Fibroblast of the aortic adventitia (primary cell): ENCODE measurements around the gene ABHD2. TPM values are rescaled to one million over a fixed set of nuclear protein-coding genes. Genes with fewer than 3 reads are reported as not detected.

Experiments
- DNase-seq: peaks from one replicate; pipeline ENCODE4 v3.0.0-alpha.2; 2010; ENCODE audit warnings: low read depth
- H3K4me3 ChIP-seq: 2 replicates; pipeline ENCODE4 v1.5.1; 2011; ENCODE audit warnings: low read depth, mild to moderate bottlenecking, control low read depth, low read length, moderate library complexity
- CTCF ChIP-seq: IDR thresholded peaks from 2 replicates; pipeline ENCODE4 v1.5.1; 2011; ENCODE audit warnings: mild to moderate bottlenecking, low read length, control low read depth, inconsistent platforms; ENCODE audit not compliant: insufficient read depth
- total RNA-seq: library from RNA; depleted of rRNA; stranded (reverse); fragments of >200 nt; gene quantifications from 2 replicates; pipeline ENCODE4 v1.2.3, GENCODE V29; 2012; ENCODE audit warnings: low replicate concordance

Gene ABHD2
- total RNA-seq, 1 donor = 100 TPM

DNA sequence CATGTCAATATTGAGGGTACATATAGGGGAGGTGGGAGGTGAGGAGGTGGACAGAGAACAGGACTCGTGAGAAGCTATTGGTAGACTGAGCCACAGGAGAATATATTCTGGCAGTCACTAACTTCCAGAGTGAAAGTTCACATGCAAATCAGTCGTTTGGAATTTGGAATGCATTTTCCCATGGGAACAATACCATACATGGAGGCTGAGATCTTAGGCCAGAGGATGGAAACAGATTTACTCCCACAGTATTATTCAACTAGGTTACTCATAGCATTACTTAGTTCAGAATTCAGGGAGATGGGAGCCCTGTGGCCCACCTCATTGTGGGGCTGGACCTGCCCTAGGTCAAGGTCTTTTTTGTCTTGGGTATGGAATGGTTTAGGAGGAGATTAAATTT, 36.4 kb upstream of the ABHD2 start:
- H3K4me3 ChIP-seq = no peak overlapping the region
- no peak for TF ChIP-seq CTCF
- peak; percentile 98 for DNase-seq

- H3K4me3 ChIP-seq = no peak overlapping the region
- peak; percentile 97 for DNase-seq
- TF ChIP-seq CTCF = no peak
Measured at GRCh38 chr15:89052474-89052873, 35.8 kb upstream of the ABHD2 start.

DNA sequence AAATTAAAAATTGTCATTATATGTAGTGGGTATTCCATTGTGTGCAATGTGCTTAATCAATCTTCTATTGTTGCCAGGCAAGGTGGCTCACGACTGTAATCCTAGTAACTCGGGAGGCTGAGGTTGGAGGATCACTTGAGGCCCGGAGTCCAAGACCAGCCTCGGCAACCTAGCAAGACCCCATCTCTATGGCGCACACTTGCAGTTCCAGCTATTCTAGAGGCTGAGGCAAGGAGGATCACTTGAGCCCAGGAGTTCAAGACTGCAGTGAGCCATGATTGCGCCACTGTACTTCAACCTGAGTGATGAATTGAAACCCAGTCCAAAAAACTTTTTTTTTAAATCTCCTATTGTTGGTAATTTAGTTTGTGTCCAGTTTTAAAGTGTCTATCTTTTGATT, 33.4 kb upstream of the ABHD2 start:
- no peak overlapping the region for H3K4me3 ChIP-seq
- no peak for TF ChIP-seq CTCF

GRCh38 chr15:89057506-89058133, 30.6 kb upstream of the ABHD2 start:
- no peak overlapping the region for H3K4me3 ChIP-seq
- TF ChIP-seq CTCF = peak; percentile 98
- peak; percentile 78 for DNase-seq

More for the DNA sequence above, 33.4 kb upstream of the ABHD2 start:
- DNase-seq = no peak

- TF ChIP-seq CTCF = no peak
- no peak overlapping the region for H3K4me3 ChIP-seq
- no peak for DNase-seq
Measured at GRCh38 chr15:89058376-89058775, 29.9 kb upstream of the ABHD2 start.

GRCh38 chr15:89058876-89059405, 29.3 kb upstream of the ABHD2 start:
- DNase-seq = no peak
- no peak overlapping the region for H3K4me3 ChIP-seq
- no peak for TF ChIP-seq CTCF

- no peak for DNase-seq
- no peak for TF ChIP-seq CTCF
- H3K4me3 ChIP-seq = no peak overlapping the region
Measured at GRCh38 chr15:89066280-89066679, 22.0 kb upstream of the ABHD2 start.
